HG02970 (cell line): ENCODE measurements around the gene TBXAS1.

Experiments
- ATAC-seq: cut with Tn5 transposase; IDR thresholded peaks from one replicate; pipeline ENCODE4 v1.9.1; 2021; ENCODE audit warnings: mild to moderate bottlenecking, moderate library complexity, moderate number of reproducible peaks; ENCODE audit not compliant: unreplicated experiment, low FRiP score

Gene TBXAS1

GRCh38 chr7:139993169-139993568 lies 164.1 kb downstream of the TBXAS1 start:
- no peak for ATAC-seq

- no peak for ATAC-seq
These were observed 164.5 kb downstream of the TBXAS1 start for GRCh38 chr7:139993592-139993991.

GRCh38 chr7:139994356-139994755 lies 165.3 kb downstream of the TBXAS1 start:
- ATAC-seq = no peak

- ATAC-seq = no peak
These were observed 166.2 kb downstream of the TBXAS1 start for GRCh38 chr7:139995017-139995915.

- ATAC-seq = no peak
These were observed 169.5 kb downstream of the TBXAS1 start for GRCh38 chr7:139998572-139998971.

GRCh38 chr7:139999516-139999915 lies 170.5 kb downstream of the TBXAS1 start:
- no peak for ATAC-seq

GRCh38 chr7:140000666-140001268 lies 171.7 kb downstream of the TBXAS1 start:
- ATAC-seq = no peak

GRCh38 chr7:140003913-140004382 lies 174.9 kb downstream of the TBXAS1 start:
- ATAC-seq = no peak

GRCh38 chr7:140004672-140005071 lies 175.6 kb downstream of the TBXAS1 start:
- ATAC-seq = no peak

- no peak for ATAC-seq
These were observed 176.3 kb downstream of the TBXAS1 start for GRCh38 chr7:140005341-140005740.

- ATAC-seq = no peak
These were observed 176.9 kb downstream of the TBXAS1 start for GRCh38 chr7:140005754-140006503.

- no peak for ATAC-seq
These were observed 177.5 kb downstream of the TBXAS1 start for GRCh38 chr7:140006600-140006999.

- no peak for ATAC-seq
These were observed 178.1 kb downstream of the TBXAS1 start for GRCh38 chr7:140007051-140007690.

- no peak for ATAC-seq
These were observed 179.9 kb downstream of the TBXAS1 start for GRCh38 chr7:140008755-140009610.

GRCh38 chr7:140009735-140010134 lies 180.7 kb downstream of the TBXAS1 start:
- ATAC-seq = no peak

- no peak for ATAC-seq
These were observed 181.3 kb downstream of the TBXAS1 start for GRCh38 chr7:140010194-140010895.

- no peak for ATAC-seq
These were observed 184.6 kb downstream of the TBXAS1 start for GRCh38 chr7:140013676-140014075.

- ATAC-seq = no peak
These were observed 185.1 kb downstream of the TBXAS1 start for GRCh38 chr7:140014123-140014522.

GRCh38 chr7:140015471-140015970 lies 186.5 kb downstream of the TBXAS1 start:
- no peak for ATAC-seq
